Measurements from ENCODE around the gene SERPINB1.

SERPINB1 gene

DNA sequence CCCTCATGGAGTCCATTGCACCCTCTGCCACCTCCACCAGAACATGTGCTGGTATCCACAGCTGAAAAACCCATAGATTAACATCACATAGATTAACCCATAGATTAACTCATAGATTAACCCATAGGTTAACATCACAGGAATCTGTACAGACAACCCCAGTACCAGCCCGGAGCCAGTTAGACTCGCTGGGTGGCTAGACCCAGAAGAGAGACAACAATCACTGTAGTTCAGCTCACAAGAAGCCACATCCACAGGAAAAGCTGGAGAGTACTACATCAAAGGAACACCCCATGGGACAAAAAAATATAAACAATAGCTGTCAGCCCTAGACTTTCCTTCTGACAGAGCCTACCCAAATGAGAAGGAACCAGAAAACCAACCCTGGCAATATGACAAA lies 36.3 kb upstream of the SERPINB1 start:
- DNase-seq (ENCODE audit: extremely low read depth, low read depth) = no peak
- TF ChIP-seq, protein P1, sequence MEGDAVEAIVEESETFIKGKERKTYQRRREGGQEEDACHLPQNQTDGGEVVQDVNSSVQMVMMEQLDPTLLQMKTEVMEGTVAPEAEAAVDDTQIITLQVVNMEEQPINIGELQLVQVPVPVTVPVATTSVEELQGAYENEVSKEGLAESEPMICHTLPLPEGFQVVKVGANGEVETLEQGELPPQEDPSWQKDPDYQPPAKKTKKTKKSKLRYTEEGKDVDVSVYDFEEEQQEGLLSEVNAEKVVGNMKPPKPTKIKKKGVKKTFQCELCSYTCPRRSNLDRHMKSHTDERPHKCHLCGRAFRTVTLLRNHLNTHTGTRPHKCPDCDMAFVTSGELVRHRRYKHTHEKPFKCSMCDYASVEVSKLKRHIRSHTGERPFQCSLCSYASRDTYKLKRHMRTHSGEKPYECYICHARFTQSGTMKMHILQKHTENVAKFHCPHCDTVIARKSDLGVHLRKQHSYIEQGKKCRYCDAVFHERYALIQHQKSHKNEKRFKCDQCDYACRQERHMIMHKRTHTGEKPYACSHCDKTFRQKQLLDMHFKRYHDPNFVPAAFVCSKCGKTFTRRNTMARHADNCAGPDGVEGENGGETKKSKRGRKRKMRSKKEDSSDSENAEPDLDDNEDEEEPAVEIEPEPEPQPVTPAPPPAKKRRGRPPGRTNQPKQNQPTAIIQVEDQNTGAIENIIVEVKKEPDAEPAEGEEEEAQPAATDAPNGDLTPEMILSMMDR (IDR thresholded peaks at IDR 0.05; ENCODE audit: low read depth, low read length) = no peak

- DNase-seq (ENCODE audit: extremely low read depth, low read depth) = no peak
Observed at GRCh38 chr6:2877057-2877882, 35.6 kb upstream of the SERPINB1 start.

GRCh38 chr6:2876210-2877056 lies 34.8 kb upstream of the SERPINB1 start:
- TF ChIP-seq, protein P1 (IDR thresholded peaks at IDR 0.05; ENCODE audit: low read depth, low read length) = no peak
- peak; percentile 43 for DNase-seq (ENCODE audit: extremely low read depth, low read depth)

More at GRCh38 chr6:2877057-2877882, 35.6 kb upstream of the SERPINB1 start:
- TF ChIP-seq, protein P1 (IDR thresholded peaks at IDR 0.05; ENCODE audit: low read depth, low read length) = no peak

GRCh38 chr6:2875359-2876191 lies 33.9 kb upstream of the SERPINB1 start:
- TF ChIP-seq, protein P1 (IDR thresholded peaks at IDR 0.05; ENCODE audit: low read depth, low read length) = no peak
- DNase-seq (ENCODE audit: extremely low read depth, low read depth) = no peak

DNA sequence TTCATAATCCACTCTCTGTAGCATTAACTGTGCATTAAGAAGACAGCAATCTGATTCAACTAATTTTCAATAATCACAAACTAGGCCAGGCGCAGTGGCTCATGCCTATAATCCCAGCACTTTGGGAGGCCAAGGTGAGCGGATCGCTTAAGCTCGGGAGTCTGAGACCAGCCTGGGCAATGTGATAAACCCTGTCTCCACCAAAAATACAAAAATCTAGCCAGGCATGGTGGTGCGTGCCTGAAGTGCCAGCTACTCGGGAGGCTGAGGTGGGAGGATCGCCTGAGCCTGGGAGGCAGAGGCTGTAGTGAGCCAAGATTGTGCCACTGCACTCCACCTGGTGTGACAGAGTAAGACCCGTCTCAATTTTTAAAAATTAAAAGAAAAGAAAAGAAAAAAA lies 32.0 kb upstream of the SERPINB1 start:
- DNase-seq (ENCODE audit: extremely low read depth, low read depth) = no peak
- TF ChIP-seq, protein P1 (IDR thresholded peaks at IDR 0.05; ENCODE audit: low read depth, low read length) = no peak

- TF ChIP-seq, protein P1 (IDR thresholded peaks at IDR 0.05; ENCODE audit: low read depth, low read length) = no peak
- DNase-seq (ENCODE audit: extremely low read depth, low read depth) = no peak
Observed at GRCh38 chr6:2872423-2873358, 31.0 kb upstream of the SERPINB1 start.
